ENCODE data around the gene LHFPL4. TPM values are rescaled to one million over a fixed set of nuclear protein-coding genes. Genes with fewer than 3 reads are reported as not detected.

Gene LHFPL4
- total RNA-seq, 1 experiment from 2014 or later = 16.3 TPM

DNA sequence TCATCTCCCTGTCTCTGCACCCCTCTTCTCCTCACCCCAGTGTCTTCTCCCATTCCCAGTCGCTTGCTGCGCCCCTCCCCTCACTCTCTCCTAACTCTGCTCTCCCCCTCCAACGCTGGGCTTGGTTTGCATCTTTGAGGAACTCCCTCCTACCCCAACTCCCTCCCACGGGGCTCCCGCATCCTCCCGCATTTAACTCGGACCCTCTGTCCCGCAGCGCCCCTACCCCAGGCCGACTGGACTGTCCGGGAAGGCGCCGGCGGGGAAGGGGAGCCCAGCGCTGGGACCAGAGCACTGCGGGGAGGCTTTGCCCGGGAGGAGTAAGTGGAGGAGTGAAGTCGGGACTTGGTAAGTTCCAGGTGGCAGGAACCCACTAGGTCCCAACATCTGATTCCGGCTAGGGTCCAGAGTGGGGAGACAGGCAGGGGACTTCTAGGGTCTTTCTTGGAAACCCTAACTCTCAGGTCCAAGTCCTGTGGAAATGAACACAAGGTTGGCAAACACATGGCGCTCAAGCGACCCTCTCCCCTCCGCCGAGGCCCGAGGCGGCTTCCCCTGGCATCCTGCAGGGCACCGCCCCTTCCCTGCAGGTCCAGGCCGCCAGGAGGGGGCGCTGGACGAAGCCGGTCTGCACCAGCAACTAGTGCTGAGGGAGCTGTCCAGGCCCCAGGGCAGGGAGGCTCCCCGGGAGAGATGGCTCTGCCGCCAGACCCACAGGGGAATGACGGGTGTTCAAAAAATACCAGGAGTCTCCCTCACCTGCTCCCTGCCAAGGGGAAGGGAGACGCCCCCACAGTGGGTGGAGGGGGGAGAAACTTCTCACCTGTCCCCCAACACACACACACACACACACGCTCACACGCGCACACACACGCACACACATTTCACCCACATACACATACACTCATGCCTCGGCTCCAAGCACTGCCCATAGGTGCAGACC is 53.2 kb downstream of the LHFPL4 start:
- peaks cover 13 to 14% of the 10 kb centered on the region in 2 experiments for H3K4me1 Mint-ChIP-seq
- H3K56ac ChIP-seq (ENCODE audit: insufficient read length, low read depth, low read length) = no peak overlapping the region
- H3K9ac ChIP-seq (ENCODE audit: extremely low read depth, insufficient read length, low read length) = no peak overlapping the region
- H4K8ac ChIP-seq (replicated peaks; ENCODE audit: insufficient read length, low read depth, low read length) = no peak overlapping the region
- H3K79me2 ChIP-seq (ENCODE audit: insufficient read depth, low read length) = no peaks in the 10 kb centered on the region
- H3K4me2 ChIP-seq (ENCODE audit: insufficient read depth, insufficient read length, low read length) = peak overlapping the region; percentile 66
- no peaks in the 10 kb centered on the region; the same call in 1 of the 2 replicates for H3K27me3 ChIP-seq (ENCODE audit: insufficient read depth, low read length)
- H3K23me2 ChIP-seq (ENCODE audit: insufficient read length, low read depth, low read length, poor library complexity, severe bottlenecking) = peaks cover 7% of the 10 kb centered on the region
- H4K91ac ChIP-seq (ENCODE audit: insufficient read length, low read depth, low read length) = no peak overlapping the region
- no peak overlapping the region for H2BK120ac ChIP-seq (ENCODE audit: low read depth, low read length, poor library complexity, severe bottlenecking)
- no peak overlapping the region for H3K14ac ChIP-seq (ENCODE audit: insufficient read depth, low read length)
- peaks cover 51% of the 10 kb centered on the region for H3K27me3 Mint-ChIP-seq (ENCODE audit: low read depth)
- H3K27ac ChIP-seq (ENCODE audit: insufficient read length, low read depth, low read length) = no peak overlapping the region
- no peak overlapping the region for H2BK5ac ChIP-seq (ENCODE audit: insufficient read length, low read length)
- no peaks in the 10 kb centered on the region for H3K4me1 ChIP-seq (ENCODE audit: insufficient read depth, low read length)
- H2AK5ac ChIP-seq (ENCODE audit: insufficient read length, low read length) = no peak overlapping the region
- H2BK12ac ChIP-seq (ENCODE audit: insufficient read length, low read depth, low read length) = no peak overlapping the region
- no peaks in the 10 kb centered on the region for H4K20me1 ChIP-seq (ENCODE audit: control insufficient read depth, insufficient read depth, insufficient read length)
- no peaks in the 10 kb centered on the region for H3K79me1 ChIP-seq (ENCODE audit: insufficient read depth, low read depth, low read length, poor library complexity, severe bottlenecking)
- TF ChIP-seq CTCF (conservative IDR thresholded peaks at IDR 0.05) = peak; percentile 99
- WGBS (ENCODE audit: extremely low coverage, insufficient read length, low lambda C conversion rate) = no CpG with 5 or more reads among the region's 39 CpGs
- no peak overlapping the region for H4K5ac ChIP-seq (ENCODE audit: insufficient read length, low read depth, low read length)
- H3K36me3 Mint-ChIP-seq (ENCODE audit: insufficient read depth in 1 of 3, low read depth in 3 of 3) = no peaks in the 10 kb centered on the region; a peak in 1 of 7 replicates
- H3K9me3 Mint-ChIP-seq = no peaks in the 10 kb centered on the region; a peak in 1 of 5 replicates
- H2BK15ac ChIP-seq (ENCODE audit: low read depth, low read length) = no peak overlapping the region
- H2AFZ ChIP-seq (ENCODE audit: low read length) = no peak overlapping the region
- DNase-seq = peak; percentile 92
- no peak overlapping the region for H3K18ac ChIP-seq (ENCODE audit: insufficient read length, low read depth, low read length)
- no peak overlapping the region for H3K4ac ChIP-seq (ENCODE audit: low read depth, low read length)
- no peak overlapping the region for H2BK20ac ChIP-seq (ENCODE audit: low read depth, low read length, poor library complexity, severe bottlenecking)
- H3K23ac ChIP-seq (ENCODE audit: insufficient read length, low read depth, low read length) = no peak overlapping the region
- H3K27ac Mint-ChIP-seq = peak overlapping the region in 1 of 3 experiments; percentile 54; a peak in 1 of 7 replicates
- H3K4me3 Mint-ChIP-seq = peak overlapping the region; percentile 83 to 88
- no peaks in the 10 kb centered on the region for H3K9me3 ChIP-seq (ENCODE audit: control insufficient read depth, low read depth, low read length)
- H3T11ph ChIP-seq (ENCODE audit: low read length) = no peak overlapping the region

All from H9 (cell line).